Measurements from ENCODE around the gene RGSL1. TPM values are rescaled to one million over a fixed set of nuclear protein-coding genes. Genes with fewer than 3 reads are reported as not detected.

RGSL1 gene
- total RNA-seq, 1 donor: not detected

GRCh38 chr1:182602935-182603645 lies 153.1 kb downstream of the RGSL1 start:
- H3K4me3 ChIP-seq (ENCODE audit: low read depth, low read length): peak overlapping the region; percentile 79
- no peak for TF ChIP-seq CTCF (IDR thresholded peaks at IDR 0.05; ENCODE audit: insufficient read depth, low read length)
- DNase-seq (ENCODE audit: low read depth): peak; percentile 55

- no peak for TF ChIP-seq CTCF (IDR thresholded peaks at IDR 0.05; ENCODE audit: insufficient read depth, low read length)
- H3K4me3 ChIP-seq (ENCODE audit: low read depth, low read length): peak overlapping the region; percentile 79
- no peak for DNase-seq (ENCODE audit: low read depth)
Measured at GRCh38 chr1:182603646-182604174, 153.8 kb downstream of the RGSL1 start.

- TF ChIP-seq CTCF (IDR thresholded peaks at IDR 0.05; ENCODE audit: insufficient read depth, low read length): no peak
- DNase-seq (ENCODE audit: low read depth): peak; percentile 76
- peak within 1 kb of the TSS; percentile 79 for H3K4me3 ChIP-seq (ENCODE audit: low read depth, low read length)
Measured at GRCh38 chr1:182604175-182605164, 154.5 kb downstream of the RGSL1 start, which contains the start of gene RGS16. Gene RGS16, minus strand, starts transcription at chr1:182604389. Its CDS starts 130 bp downstream, at chr1:182604259.

- DNase-seq (ENCODE audit: low read depth): no peak
- no peak for TF ChIP-seq CTCF (IDR thresholded peaks at IDR 0.05; ENCODE audit: insufficient read depth, low read length)
- no peak overlapping the region for H3K4me3 ChIP-seq (ENCODE audit: low read depth, low read length)
Measured at GRCh38 chr1:182607566-182607965, 157.6 kb downstream of the RGSL1 start.

GRCh38 chr1:182608236-182608635 lies 158.3 kb downstream of the RGSL1 start:
- no peak overlapping the region for H3K4me3 ChIP-seq (ENCODE audit: low read depth, low read length)
- DNase-seq (ENCODE audit: low read depth): no peak
- no peak for TF ChIP-seq CTCF (IDR thresholded peaks at IDR 0.05; ENCODE audit: insufficient read depth, low read length)

GRCh38 chr1:182608845-182609610 lies 159.1 kb downstream of the RGSL1 start:
- DNase-seq (ENCODE audit: low read depth): peak; percentile 39
- no peak overlapping the region for H3K4me3 ChIP-seq (ENCODE audit: low read depth, low read length)
- TF ChIP-seq CTCF (IDR thresholded peaks at IDR 0.05; ENCODE audit: insufficient read depth, low read length): no peak
